Activated CD4-positive, alpha-beta T cell treated with anti-CD3 and anti-CD28 coated beads, Interleukin-2, amount 50 U/mL, for 4 hours (primary cell): ENCODE data around the gene ADGRB3.
"Not testable (repeated sequence)": the region's sequence is repeated elsewhere in the genome, so short reads cannot be mapped to it uniquely, and the experiment has no call there.

ENCODE experiments used
- DNase-seq, 2 experiments: peaks; one replicate each; pipeline ENCODE4 v3.0.0-alpha.2; 2020

Gene ADGRB3

DNA sequence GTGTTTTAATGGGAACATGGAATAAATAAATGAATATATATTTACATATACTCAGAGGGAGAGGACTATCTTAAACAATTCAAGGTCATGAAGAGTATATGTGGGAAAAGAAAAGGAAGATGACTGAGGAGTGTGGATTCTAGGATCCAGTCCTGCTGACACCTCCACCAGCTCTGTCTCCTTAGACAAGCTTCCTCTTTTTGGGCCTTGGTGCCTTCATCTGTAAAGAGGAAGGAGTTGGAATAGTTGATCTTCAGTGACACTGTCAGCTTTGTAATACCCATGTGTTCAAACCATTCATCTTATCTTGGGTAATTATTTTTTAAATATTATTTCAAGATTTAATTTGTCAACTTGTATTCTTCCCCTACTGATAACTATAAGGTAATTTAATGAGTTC lies 338.0 kb downstream of the ADGRB3 start:
- no peak for DNase-seq

DNA sequence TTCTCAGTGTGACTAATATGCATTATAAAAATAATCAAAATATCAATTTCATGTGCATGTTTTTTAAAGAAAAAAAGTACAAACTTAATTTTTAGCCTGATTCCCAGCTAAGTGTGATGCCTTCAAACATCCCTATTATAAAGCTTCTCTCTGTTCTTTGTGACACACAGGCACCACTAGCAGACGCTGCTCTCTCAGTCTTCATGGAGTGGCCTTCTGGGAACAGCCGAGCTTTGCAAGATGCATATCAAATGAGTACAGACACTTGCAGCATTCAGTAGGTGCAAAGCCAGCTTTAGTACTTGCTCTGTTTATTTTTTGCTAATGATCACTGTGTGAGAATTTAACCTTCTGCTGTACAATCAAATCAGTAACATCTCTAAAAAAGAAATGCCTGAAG lies 340.0 kb downstream of the ADGRB3 start:
- no peak for DNase-seq

DNA sequence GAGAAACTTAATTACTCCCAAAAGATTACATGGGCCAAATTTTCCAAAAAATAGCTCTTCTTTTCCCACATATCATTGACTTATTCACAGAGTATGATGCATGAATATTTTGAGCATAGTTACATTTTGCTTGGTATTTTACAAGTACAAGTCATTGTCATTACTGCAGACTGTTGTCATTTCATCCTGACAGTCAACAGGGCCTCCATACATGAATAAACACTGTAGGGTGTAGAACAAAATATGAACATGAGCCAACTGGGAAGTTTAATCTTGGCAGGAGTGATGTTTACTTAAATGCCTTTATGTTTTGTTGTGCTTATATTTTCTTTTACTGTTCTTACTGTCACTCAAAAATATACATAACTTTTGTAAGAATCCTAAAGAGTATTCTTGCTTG lies 340.7 kb downstream of the ADGRB3 start:
- no peak for DNase-seq

DNA sequence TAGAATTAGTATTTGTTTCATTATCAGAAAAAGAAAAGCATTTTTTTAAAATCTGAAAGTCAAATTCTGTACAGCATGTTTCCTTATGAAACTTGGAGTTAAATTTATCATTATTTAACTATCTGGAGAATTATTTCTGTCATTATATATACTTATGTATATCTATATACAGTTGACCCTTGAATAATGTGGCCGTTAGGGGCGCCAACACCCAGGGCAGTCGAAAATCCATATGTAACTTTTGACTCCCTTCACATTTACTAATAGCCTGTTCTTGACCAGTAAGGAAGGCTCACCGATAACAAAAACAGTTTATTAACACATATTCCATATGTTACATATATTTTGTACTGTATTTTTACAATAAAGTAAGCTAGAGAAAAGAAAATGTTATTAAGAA lies 341.2 kb downstream of the ADGRB3 start:
- no peak for DNase-seq

DNA sequence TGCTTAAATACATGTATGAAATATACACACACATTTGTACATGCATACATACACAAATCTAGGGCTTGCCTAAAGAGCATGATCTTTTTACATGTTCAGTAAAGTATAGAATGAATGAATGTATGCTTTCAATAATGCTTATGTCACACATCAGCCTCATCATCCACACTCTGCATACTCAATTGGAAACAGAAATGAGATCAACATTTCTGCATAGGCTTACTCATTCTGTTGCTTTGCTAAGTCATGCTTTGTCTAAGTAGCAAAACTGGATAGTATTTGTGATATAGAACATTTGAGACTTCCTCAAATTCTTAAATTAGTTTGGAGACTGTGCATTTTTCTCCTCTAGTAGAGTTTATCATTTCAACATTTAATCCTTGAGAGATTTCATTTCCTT lies 343.3 kb downstream of the ADGRB3 start:
- no peak for DNase-seq

DNA sequence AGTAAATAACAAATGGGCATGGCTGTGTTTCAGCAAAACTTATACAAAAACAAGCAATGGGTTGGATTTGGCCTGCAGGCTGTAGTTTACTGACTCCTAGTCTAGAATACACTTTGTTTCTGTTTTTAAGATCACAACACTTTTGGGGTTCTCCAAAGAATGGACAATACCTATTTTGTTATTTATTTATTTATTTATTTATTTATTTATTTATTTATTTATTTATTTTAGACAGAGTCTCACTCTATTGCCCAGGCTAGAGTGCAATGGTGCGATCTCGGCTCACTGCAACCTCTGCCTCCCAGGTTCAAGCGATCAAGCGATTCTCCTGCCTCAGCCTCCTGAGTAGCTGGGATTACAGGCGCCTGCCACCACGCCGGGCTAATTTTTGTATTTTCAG lies 346.6 kb downstream of the ADGRB3 start:
- not testable (repeated sequence) for DNase-seq

DNA sequence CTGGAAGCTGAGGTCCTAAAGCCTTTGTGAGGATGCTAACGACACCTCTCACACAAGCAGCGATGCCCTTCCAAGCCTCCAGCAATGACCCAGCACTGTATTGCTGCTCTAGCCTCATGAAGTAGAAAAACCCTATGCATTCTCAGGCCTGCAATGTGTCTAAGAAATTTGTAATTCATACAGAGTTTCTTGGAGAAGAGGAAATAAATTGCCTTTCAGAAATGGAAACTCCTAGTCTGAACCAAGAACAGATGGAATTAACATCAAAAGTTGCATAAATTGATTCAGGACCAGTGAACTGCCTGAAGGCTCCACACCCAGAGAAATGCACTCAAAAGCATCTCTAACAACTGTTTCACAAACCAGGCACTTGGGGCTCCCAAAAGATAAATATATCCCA lies 353.6 kb downstream of the ADGRB3 start:
- no peak for DNase-seq

DNA sequence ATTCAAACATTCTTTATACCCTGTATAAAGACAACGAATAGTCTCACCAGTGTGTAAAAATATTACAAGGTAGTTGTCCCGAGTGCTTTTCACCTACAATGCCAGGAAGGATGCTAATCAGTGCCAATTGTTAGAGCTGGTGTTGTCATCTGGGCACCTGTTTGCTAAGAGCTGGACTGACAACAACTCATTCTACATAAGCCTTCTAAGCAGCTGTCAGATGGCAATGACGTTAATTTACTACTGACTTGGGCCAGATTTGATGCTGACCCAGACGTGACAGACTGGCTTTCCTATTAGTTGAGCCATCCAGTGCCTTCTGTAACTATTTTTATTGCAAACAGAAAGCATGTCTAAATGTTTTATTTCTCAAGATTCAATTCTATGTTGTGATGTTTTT lies 355.2 kb downstream of the ADGRB3 start:
- no peak for DNase-seq

DNA sequence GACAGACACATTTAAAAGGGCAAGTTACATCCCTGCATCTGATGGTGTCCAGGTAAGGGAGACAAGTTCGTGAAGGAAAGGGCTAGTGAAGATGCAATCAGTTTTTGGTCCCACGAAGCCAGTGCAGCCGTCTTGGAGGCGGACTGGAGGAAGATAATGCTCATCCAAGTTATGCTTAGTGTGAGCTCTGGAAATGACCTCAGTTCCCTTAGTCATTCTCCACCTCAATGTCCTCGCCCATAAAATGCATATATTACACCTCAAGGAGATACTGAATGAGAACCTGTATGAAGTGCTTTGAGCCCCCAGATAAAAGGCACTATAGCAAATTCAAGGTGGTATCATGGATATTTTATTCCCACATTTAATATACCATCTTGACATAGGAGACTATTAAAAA lies 358.8 kb downstream of the ADGRB3 start:
- no peak for DNase-seq

DNA sequence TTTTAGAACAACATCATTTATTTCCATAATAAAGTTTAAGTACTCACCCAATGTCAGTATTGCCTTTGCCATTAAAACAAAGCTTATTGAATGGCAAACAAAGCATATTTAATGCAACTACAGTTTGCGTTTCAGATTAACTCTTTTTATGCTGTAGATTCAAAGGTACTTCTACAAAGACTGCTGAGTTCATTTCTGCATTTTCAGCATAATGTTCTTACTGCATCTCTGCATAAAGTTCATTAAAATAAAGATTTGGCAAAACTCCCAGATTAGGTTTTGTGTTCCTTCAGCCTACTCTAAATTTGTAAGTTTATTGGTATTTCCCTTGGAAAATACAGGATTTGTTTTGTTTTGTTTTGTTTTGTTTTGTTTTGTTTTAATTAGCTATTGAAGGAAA lies 359.4 kb downstream of the ADGRB3 start:
- DNase-seq, result no peak

DNA sequence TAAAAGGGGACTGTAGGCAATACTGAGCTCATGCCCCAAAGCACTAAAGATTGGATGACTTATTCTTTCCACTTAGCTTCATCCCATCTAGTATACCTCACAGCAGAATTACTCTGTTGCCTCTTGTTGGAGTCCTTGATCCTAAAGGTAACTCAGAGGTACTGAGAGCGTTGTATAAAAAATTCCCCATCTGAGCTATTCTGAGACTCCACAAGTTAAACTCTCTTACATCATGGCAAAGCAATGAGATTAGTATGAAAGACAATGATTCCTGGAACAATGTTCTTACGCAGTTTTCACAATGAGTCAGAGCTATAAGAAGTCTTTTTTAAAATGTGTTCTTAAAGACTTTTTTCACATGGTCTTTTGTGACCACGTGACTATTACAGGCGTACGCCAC lies 370.1 kb downstream of the ADGRB3 start:
- no peak for DNase-seq

DNA sequence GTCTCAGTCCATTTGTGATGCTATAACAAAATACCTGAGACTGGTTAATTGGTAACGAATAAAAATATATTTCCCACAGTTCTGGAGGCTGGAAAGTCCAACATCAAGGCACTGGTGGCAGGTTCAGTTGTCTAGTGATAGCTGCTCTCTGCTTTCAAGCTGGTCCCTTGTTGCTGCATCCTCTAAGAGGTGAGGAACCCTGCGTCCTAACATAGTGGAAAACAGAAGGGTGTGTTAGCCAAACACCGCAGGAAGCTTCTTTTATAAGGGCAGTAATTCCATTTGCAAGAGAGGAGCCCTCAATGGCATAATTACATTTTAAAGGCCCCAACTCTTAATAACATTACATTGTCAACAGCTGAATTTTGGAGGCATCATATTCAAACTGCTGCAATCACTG lies 372.7 kb downstream of the ADGRB3 start:
- no peak for DNase-seq

DNA sequence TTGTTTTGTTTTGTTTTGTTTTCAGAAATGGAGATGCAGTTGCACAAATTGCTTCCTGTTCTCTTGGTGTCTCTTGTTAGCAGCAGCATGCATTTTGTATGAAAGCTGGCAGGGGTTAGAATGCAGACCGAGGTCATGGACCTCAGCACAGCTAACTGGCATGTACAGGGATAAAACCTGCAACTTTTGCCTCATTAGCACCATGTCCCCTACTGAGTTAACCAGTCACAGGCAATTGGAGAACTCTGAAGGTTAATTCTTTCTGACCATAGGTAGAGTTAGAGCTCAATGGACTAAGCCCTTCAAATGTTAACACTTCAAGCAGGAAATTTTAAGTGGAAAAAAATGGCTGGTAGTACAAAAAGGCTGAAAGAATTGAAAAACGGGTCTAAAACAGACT lies 377.1 kb downstream of the ADGRB3 start:
- no peak for DNase-seq

DNA sequence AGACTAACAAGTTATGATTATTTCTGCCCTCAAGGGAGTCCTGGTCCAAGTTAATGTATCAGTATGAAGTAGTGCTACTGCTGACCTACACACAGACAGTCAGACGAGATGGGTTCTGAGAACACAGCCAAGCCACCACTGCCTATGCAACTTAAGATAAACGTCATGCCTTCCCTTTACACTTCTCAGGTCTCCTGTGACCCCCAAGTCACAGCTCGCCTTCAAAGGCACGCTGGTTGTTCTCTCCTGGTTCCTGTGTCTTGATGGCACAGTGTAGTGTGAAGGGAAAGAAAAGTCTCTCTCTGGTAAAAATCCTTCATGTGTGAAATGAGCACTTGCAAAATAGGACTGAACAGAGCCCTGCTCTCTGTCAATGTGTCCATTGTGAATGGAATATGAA lies 377.8 kb downstream of the ADGRB3 start:
- DNase-seq, result no peak

DNA sequence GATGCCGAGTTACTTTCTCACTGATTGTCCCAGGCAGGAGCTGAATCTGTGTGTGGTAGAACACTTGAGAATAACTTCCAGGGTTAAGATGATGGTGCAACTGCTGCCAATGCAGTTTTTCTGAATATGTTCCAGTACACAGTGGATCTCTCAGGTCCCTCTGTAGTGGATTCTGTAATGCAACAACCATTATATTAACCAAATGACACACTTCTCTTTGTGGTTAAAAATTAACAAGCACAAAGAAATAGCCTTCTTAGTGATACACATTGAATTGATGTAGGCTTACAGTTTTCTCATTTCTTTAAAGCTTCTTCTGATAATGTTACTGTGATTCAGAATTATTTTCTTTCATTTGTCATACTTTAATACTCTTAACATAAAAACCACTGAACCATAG lies 383.8 kb downstream of the ADGRB3 start:
- DNase-seq, result no peak

DNA sequence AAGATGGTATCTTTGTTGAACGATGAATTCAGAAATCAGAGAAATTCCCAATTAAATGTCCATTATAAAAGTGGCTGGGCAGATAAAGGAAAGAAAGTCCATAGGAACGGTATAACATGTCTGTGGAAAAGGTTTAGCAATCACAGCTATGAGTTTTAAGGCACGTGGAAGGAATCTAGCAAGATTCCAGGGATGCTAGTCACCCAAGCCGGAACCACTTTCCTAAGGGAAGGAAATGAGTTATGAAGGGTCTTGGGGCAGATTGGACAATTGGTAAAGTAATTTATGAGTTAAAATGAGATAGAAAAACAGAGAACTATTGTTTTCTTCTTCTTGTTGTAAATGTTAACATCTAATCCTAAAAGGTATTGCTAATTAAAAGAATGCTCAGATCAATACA lies 384.8 kb downstream of the ADGRB3 start:
- DNase-seq, result no peak

DNA sequence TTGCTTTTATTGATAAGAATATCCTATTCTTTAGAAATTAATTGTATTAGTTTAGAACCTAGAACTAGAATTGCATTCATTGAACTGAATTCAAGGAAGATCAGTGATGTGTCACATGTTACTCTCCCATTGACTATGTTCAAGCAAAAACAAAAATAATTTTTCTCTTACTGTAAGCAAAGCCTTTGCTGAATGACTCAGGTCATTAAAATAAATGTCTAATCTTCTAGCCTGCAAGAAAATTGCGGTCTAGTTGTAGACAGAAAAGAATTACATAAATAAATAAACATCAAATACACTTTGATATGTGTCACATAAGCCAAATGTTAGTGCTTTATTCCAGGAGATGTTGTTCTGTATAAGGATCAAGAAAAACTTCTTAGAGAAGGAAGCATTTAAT lies 387.9 kb downstream of the ADGRB3 start:
- no peak for DNase-seq

DNA sequence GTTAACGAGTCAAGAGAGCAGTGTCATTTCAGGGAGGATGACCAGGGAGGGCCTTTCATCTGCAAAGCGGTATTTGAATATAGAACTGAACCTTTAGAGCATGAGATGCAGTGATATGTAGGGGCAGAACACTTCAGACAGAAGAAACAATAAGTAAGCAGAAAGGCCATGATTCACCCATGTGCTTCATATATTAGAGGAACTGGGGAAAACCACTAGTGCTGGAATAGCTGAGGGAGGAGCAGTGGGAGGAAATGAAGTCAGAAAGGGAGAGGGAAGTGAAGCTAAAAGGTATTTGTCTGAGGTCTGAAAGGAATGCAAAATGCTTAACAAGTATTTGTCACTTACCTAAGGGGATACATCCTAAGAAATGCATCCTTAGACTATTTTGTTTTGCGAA lies 391.2 kb downstream of the ADGRB3 start:
- DNase-seq, result no peak

DNA sequence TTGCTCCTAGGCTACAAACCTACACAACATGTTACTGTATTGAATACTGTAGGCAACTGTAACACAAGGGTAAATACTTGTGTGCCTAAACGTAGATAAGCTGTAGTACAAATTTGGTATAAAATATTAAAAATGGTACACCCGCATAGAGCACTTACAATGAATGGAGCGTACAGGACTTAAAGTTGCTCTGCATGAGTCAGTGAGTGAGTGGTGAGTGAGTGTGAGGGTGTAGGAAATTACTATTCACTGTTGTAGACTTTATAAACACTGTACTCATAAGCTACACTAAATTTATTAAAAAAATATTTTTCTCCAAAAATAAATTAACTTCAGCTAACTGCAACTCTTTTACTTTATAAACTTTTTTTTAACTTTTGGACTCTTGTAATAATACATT lies 391.6 kb downstream of the ADGRB3 start:
- no peak for DNase-seq

DNA sequence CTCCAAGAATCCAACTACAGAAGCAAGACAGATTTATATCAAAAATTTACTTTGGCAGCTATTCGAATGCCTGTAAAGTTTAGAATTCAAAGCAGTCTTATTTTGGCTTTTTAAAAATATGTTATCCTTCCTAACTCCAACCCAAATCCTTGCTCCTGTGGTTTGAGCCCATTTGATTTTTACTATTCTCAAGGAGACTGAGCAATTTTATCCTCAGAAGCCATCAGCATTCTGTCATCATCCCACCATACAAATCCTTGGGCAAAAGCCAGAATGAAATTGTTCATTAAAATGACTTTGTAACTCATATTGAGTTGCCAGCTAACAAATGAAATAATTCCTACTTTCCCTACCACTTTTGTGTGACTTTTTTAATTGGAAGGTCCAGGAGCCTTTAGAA lies 392.8 kb downstream of the ADGRB3 start:
- DNase-seq, result no peak

DNA sequence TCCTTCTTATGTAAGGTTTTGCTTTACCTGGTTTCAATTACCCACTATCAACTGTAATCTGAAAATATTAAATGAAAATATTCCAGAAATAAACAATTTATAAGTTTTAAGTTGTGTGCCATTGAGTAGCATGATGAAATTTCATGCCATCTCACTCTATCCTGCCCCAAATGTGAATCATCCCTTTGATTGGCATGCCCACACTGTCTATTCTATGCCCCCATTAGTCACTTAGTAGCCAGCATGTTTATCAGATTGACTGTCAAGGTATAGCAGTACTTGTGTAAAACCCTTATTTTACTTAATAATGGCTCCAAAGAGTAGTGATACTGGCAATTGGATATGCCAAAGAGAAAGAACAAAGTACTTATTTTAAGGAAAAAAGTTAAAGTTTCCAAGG lies 403.8 kb downstream of the ADGRB3 start:
- DNase-seq, result no peak

DNA sequence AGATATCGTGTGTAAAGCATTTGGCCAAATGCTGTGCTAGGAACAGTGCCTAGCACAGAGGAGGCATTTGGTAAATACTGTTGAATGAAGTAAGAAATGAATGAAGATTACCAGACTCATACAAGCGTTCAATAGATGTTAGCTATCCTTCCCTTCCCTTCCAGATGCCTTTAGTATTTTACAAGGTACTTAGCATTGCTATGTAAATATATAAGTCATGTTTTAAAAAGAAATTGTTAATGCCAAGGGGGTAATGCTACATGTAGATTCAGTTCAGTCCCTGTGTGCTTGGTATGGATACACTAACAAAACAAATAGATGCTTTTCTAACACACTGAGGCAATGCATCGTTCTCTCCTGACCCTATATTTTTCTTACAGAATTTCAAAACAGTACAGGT lies 407.2 kb downstream of the ADGRB3 start:
- DNase-seq, result no peak

DNA sequence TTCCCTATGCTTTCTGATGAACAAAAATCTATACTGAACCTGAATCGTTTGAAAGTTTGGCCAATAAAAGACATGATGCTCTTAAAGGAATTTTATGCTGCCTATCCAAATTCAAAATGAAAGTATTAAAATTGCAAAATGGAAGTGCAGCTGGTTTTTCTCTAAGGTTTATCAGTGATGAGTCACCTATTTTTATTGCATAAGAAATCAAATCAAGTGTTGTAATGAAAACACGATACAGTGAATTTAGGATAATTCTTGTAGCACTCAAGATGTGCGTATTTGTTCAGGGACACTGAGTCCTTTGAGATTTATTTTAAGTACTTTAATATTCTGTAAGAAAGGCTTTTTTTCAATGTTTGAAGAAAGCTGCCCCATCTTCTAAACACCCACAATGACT lies 409.5 kb downstream of the ADGRB3 start:
- no peak for DNase-seq

DNA sequence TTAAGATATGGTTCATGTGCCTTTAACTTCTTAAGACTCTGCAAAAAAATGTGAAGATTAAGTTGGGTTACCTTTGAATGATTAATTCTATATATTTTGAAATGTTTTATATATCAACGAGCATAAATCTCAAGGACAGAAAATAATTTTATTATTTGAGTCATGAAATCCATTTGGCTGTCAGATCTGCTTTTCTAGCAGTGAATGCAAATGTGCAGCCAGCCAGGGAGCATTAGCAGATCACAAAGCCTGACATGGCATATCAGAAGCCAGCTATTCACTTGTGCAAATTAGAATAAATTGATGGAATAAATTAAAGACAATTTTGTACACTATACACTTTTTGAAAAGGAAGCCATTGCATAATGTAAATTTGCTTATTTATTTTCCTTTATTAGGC lies 424.3 kb downstream of the ADGRB3 start:
- DNase-seq, result no peak

DNA sequence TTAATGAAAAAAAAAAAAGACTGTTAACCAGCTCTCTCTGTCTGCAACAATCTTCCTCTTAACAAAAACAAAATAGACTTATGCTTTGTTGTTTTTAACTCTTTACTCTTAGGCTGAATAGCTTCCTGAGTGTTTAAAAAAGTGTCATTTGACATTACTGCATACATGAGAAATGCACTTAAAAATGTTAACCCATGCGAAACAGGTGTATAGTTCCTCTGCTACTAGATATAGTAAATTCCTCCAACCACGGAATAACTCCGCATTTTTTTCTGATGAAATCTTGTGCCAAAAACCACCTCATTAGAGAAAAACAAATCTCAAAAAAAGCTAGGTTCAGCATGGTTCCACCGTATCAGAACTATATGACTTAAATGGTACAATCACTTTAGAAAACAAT lies 426.0 kb downstream of the ADGRB3 start:
- DNase-seq, result no peak

DNA sequence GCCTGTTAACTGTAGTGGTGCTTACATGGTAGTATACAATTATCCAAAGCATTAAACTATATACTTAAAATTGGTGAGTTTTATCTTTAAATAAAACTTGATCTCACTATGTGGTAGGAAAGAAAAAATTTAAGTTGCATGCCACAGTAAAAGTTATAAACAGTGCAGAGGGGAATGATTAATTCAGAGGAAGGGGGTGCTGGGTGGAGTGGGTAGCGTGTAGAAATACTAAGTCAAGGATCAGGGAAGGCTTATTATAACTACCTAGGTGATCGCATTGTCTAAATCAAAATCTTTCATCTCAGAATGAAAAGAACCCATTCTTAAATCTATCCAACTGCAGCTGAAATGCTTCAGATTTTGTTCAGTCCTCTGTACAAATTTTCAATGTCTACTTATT lies 428.3 kb downstream of the ADGRB3 start:
- no peak for DNase-seq
